ENCODE results near the gene DSCAML1. TPM values are rescaled to one million over a fixed set of nuclear protein-coding genes. Genes with fewer than 3 reads are reported as not detected.

The DSCAML1 gene
- total RNA-seq, 4 donors from 2014 or later: 2.9 to 5.8 (median 3.3) TPM

DNA sequence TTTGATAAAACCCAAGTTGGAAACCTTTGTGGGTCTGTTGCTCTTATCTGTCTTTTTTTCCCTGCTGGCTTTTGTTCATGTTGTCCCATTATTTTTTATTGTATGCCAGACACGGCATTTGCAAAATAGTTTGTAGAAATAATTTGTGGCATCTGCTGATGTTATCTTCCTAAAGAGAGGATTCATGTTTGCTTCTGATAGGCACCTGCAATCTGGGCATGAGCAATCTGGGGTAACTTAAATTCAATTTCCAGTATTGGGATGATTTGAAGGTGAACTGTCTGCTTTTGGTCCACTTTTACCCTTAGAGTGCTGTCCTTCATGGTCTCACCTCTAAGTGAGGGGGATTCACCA lies 342.5 kb downstream of the DSCAML1 start:
- Histone ChIP-seq H3K27me3 (no peaks in the 10 kb centered on the region), H3K9me3 (peaks cover 0 to 6% of the 10 kb centered on the region in 2 donors), H3K4me3 (no peak overlapping the region), H3K4me1 (no peaks in the 10 kb centered on the region), H3K27ac (no peak overlapping the region), H3K36me3 (no peaks in the 10 kb centered on the region)
- intact Hi-C loops (cut with DNase I; ENCODE audit: low total_unique reads): no loop called here
- 86 to 91% methylated on average over 1 of the region's 1 CpG for WGBS, 2 donors (ENCODE audit: low coverage in 1 of 2)
- in situ Hi-C loops (cut with MboI; ENCODE audit: low pct_ligation_motif_present in 1 of 4, low pct_unique_long_range_greater_than_20kb in 1 of 4, low sequenced_read_pairs in 3 of 4): no loop called here
- TF ChIP-seq POLR2AphosphoS5 (IDR thresholded peaks at IDR 0.05) (no peak), POLR2A (IDR thresholded peaks at IDR 0.05) (no peak), EP300 (IDR thresholded peaks at IDR 0.05; ENCODE audit: low read depth) (no peak)
- TF ChIP-seq, protein P1, sequence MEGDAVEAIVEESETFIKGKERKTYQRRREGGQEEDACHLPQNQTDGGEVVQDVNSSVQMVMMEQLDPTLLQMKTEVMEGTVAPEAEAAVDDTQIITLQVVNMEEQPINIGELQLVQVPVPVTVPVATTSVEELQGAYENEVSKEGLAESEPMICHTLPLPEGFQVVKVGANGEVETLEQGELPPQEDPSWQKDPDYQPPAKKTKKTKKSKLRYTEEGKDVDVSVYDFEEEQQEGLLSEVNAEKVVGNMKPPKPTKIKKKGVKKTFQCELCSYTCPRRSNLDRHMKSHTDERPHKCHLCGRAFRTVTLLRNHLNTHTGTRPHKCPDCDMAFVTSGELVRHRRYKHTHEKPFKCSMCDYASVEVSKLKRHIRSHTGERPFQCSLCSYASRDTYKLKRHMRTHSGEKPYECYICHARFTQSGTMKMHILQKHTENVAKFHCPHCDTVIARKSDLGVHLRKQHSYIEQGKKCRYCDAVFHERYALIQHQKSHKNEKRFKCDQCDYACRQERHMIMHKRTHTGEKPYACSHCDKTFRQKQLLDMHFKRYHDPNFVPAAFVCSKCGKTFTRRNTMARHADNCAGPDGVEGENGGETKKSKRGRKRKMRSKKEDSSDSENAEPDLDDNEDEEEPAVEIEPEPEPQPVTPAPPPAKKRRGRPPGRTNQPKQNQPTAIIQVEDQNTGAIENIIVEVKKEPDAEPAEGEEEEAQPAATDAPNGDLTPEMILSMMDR (IDR thresholded peaks at IDR 0.05): no peak
- no peak for DNase-seq

GRCh38 chr11:117453886-117454563 lies 343.0 kb downstream of the DSCAML1 start:
- Histone ChIP-seq H3K27ac (no peak overlapping the region), H3K4me3 (no peak overlapping the region), H3K9me3 (peaks cover 0 to 6% of the 10 kb centered on the region in 2 donors), H3K27me3 (no peaks in the 10 kb centered on the region), H3K36me3 (no peaks in the 10 kb centered on the region), H3K4me1 (no peaks in the 10 kb centered on the region)
- no peak for TF ChIP-seq EP300 (IDR thresholded peaks at IDR 0.05; ENCODE audit: low read depth)
- DNase-seq: no peak
- in situ Hi-C loops (cut with MboI; ENCODE audit: low pct_ligation_motif_present in 1 of 4, low pct_unique_long_range_greater_than_20kb in 1 of 4, low sequenced_read_pairs in 3 of 4): no loop called here
- intact Hi-C loops (cut with DNase I; ENCODE audit: low total_unique reads): no loop called here
- 82 to 94% methylated on average over 2 to 6 of the region's 6 CpGs for WGBS, 2 donors (ENCODE audit: low coverage in 1 of 2)

DNA sequence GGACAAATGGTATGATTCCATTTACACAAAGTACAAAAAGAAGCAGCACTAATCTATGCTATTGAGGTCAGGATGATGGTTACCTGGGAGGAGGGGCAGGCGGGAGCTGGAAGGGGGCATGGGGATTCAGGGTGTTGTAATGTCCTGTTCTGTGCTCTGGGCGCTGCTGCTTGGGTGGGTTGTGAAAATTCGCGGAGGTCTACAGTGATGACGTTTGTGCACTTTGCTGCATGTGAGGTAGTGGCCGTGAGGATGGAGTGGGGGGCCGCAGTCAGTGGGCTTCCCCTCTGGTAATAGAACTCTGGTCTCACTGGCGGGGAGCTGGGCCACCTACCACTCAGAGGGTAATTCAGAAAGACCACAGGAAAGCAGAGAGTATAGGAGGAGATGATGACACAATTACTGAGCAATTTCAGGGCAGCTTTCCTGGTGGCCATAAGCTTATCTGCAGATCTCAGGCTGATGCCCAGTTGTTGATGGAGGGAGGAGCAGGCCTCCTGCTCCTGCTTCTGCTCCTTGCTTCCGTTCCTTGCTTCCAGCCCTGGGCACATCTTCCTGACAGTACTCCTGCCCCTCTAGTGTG lies 347.8 kb downstream of the DSCAML1 start:
- intact Hi-C loops (cut with DNase I; ENCODE audit: low total_unique reads): no loop called here
- H3K9me3 ChIP-seq: peaks cover 0 to 4% of the 10 kb centered on the region in 2 donors
- no peaks in the 10 kb centered on the region for H3K36me3 ChIP-seq
- TF ChIP-seq, protein P1 (IDR thresholded peaks at IDR 0.05): no peak
- TF ChIP-seq EP300 (IDR thresholded peaks at IDR 0.05; ENCODE audit: low read depth) (no peak), POLR2A (IDR thresholded peaks at IDR 0.05) (no peak), POLR2AphosphoS5 (IDR thresholded peaks at IDR 0.05) (no peak)
- no peak for DNase-seq
- in situ Hi-C loops (cut with MboI; ENCODE audit: low pct_ligation_motif_present in 1 of 4, low pct_unique_long_range_greater_than_20kb in 1 of 4, low sequenced_read_pairs in 3 of 4): loop anchor here (10.0 to 25.0 kb wide), 6 partner anchors 338 to 613 kb away; partner anchors contain the start of genes TMPRSS13 (in 2 of the 4), DSCAML1 (in 1 of the 4) and FXYD2 (in 1 of the 4)
- no peak overlapping the region for H3K27ac ChIP-seq
- no peaks in the 10 kb centered on the region for H3K4me1 ChIP-seq
- peaks cover 1% of the 10 kb centered on the region for H3K27me3 ChIP-seq
- no peak overlapping the region for H3K4me3 ChIP-seq
- WGBS, 2 donors (ENCODE audit: low coverage in 1 of 2): 91 to 92% methylated on average over 6 to 9 of the region's 9 CpGs

DNA sequence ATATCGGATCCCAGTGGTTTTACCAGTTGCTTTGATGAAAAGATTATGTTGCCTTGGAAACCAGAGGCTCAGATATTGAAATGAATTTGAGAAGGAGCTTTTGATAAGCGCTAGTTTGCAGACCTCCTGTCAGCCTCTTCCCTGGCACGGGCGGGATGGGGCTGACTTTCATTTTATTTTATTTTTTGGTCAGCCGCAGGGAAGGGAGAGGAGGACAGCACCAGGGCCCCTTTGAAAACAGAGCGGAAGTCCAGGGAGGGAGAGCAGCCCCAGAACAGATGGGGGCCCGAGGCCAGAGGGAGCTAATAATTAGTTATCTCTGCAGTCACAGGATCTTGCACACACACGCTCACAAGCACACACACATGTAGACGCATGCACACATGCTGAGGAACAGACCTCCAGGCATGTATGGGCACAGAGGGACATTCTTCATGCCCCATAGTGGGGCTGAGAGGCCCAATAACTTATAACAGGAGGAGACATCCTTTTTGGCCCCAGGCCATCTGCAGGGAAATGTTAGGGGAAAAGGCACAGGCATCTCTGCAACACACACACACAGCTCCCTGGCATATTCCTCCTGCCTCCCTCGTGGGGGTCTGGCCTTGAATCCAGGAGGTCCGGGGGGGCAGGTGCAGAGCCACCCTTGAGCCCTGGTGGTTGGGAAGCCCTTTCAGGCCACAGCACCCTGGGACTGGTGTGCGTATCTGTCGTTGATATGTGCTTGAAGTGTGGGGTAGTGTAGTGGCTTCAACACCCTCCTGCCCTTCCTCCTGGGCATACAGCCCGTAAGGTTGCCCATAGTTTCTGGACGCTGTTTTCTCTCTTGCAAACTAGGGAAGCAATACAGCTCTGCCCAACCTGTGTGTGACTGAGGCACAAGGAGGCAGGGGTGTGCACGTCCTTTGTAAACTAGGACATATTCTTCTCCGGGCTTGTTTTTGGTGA lies 352.0 kb downstream of the DSCAML1 start:
- Histone ChIP-seq H3K4me3 (no peak overlapping the region), H3K27ac (no peak overlapping the region), H3K36me3 (no peaks in the 10 kb centered on the region), H3K4me1 (no peaks in the 10 kb centered on the region), H3K27me3 (peaks cover 6% of the 10 kb centered on the region), H3K9me3 (no peaks in the 10 kb centered on the region)
- TF ChIP-seq POLR2AphosphoS5 (IDR thresholded peaks at IDR 0.05) (no peak), POLR2A (IDR thresholded peaks at IDR 0.05) (no peak), EP300 (IDR thresholded peaks at IDR 0.05; ENCODE audit: low read depth) (no peak)
- TF ChIP-seq, protein P1 (IDR thresholded peaks at IDR 0.05): no peak
- no peak for DNase-seq
- in situ Hi-C loops (cut with MboI; ENCODE audit: low pct_ligation_motif_present in 1 of 4, low pct_unique_long_range_greater_than_20kb in 1 of 4, low sequenced_read_pairs in 3 of 4): loop anchor here (10.0 to 25.0 kb wide), 6 partner anchors 342 to 617 kb away; partner anchors contain the start of genes TMPRSS13 (in 2 of the 4), DSCAML1 (in 1 of the 4) and FXYD2 (in 1 of the 4)
- 17 to 75% methylated on average over 1 to 17 of the region's 17 CpGs for WGBS, 2 donors (ENCODE audit: low coverage in 1 of 2)
- intact Hi-C loops (cut with DNase I; ENCODE audit: low total_unique reads): no loop called here
